HG03066 (cell line): ENCODE results near the gene DYNC2I2.
"Not testable (repeated sequence)": the region's sequence is repeated elsewhere in the genome, so short reads cannot be mapped to it uniquely, and the experiment has no call there.

Experiments used
- ATAC-seq: cut with Tn5 transposase; IDR thresholded peaks from one replicate; pipeline ENCODE4 v1.9.1; 2021; ENCODE audit warnings: low read depth; ENCODE audit not compliant: unreplicated experiment

Gene DYNC2I2

DNA sequence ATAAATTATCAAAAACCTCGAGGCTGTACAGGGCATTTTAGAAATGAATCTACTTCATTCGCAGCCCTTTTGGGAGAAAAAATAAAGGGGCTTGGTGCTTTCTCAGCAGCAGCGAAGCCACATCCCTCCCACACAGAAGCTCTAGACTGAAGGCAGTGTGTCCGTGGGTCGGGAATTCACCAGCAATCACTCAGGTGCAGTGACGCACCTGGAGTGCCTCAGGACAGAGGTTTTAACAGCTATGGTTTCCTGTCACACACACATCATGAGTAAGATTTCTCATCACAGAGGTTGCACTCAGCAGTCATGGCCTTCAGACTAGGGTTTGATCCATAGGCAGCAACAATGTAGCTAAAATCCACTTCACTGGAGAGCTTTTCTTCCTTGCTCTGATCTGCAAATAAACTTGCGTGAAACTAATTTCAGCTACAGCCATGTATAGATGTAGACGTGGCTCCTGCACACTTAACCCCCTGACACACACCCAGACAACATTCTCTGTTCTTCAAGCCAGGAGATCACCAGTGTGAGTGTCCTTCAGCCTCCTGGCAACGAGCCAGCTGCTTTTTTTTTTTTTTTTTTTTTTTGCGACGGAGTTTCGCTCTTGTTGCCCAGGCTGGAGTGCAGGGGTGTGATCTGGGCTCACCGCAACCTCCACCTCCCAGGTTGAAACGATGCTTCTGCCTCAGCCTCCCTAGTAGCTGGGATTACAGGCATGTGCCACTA is 34.8 kb downstream of the DYNC2I2 start:
- no peak for ATAC-seq

DNA sequence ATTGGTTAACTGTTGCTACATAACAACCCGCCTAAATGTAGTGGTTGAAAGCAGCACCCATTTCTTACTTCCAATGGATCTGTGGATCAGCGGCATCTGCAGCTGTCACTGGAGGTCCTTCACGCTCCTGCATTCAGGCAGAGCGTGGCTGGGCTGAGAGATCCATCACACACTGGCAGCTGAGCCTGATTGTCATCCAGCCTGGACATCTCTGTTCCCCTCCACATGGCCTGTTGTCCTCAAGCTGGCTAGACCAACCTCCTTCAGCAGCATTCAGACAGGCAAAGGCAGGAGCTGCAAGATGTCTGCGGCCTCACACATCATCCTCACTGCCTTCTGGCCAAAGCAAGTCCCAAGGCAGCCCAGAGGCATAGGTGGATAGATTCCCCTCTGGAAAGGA is 36.9 kb downstream of the DYNC2I2 start:
- no peak for ATAC-seq

DNA sequence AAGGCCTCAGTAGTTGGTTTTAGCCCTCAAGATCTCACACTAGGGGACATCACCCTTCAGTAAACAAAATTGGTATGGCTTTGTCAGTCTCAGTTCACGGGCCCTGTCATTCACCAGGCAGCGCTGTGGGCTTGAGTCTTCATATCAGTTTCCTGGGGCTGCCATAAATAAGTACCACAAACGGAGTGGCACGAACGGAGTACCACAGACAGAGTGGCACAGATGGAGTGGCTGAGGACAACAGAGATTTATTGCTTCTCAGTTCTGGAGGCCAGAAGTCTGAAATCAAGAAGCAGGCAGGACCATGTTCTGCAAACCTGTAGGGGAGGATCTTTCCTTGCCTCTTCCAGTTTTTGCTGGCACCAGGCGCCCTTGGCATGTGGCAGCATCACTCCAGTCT is 37.5 kb downstream of the DYNC2I2 start:
- no peak for ATAC-seq

DNA sequence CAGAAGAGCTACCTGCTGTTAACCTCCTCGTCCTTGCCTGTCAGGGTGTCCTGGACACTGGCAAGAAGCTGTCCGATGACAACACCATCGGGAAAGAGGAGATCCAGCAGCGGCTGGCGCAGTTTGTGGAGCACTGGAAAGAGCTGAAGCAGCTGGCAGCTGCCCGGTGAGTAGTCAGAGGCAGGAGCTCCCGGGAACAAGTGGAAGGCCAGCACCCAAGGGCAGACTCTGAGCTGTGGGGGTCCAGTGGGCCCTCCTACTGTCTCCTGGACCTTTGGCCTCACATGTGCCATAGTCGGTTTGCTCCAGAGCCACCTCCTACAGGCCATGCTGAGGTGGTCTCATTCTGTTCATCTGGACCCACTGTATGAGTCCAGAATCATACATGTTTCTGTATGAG is 38.7 kb downstream of the DYNC2I2 start:
- no peak for ATAC-seq

DNA sequence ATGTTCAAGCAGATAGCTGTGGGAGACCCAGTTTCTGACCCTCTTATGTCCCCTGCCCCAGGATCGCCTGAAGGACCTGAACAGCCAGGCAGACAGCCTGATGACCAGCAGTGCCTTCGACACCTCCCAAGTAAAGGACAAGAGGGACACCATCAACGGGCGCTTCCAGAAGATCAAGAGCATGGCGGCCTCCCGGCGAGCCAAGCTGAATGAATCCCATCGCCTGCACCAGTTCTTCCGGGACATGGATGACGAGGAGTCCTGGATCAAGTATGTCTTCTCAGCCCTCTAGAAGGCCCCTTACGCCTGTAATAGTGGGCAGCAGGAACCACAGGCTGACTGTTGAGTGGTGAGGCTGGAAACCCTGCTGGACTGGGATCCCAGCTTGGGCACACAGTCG is 41.1 kb downstream of the DYNC2I2 start:
- ATAC-seq, result no peak

DNA sequence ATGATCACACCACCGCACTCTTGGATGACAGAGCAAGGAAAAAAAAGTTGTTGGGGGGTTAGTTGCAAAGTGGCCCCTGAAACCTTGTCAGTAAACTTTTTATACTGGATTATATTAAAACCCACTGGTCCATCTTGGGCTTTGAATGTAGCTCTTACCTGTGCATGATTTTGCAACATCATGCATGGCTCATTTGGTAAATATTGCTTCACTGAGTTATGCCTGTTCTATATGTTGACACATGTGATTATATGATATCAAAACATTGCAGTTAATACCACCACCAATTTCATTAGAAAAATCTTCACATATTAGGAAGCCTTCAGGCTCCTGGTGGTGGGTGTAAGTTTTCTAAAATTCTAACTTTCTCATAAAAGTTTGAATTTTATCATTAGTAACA is 41.9 kb downstream of the DYNC2I2 start:
- no peak for ATAC-seq

DNA sequence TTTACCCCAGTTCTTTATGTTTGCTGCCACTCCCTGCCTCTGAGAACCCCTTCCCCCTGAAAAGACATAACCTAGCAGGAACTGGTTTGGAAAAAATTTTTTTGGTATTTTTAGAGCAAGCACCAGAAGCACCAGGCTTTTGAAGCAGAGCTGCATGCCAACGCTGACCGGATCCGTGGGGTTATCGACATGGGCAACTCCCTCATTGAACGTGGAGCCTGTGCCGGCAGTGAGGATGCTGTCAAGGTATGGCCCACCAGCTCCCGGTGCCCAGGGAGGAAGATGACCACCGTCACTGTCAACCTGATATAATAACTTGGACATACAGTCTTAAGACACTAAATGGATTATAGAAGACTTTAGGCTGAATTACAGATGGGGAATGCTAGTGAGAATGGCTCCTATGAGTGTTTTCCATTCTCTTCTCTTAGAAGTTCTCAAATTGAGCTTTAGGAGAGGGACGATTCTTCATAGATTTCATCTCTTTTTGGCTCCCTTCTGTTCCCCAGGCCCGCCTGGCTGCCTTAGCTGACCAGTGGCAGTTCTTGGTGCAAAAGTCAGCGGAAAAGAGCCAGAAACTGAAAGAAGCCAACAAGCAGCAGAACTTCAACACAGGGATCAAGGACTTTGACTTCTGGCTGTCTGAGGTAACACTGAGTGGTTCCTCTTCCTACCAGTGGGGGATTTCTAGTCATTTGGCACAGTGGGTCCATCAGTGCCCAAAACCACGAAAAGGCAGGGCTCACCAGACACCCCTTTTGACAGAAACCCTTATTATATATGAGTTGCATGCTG is 44.9 kb downstream of the DYNC2I2 start:
- ATAC-seq, result no peak

DNA sequence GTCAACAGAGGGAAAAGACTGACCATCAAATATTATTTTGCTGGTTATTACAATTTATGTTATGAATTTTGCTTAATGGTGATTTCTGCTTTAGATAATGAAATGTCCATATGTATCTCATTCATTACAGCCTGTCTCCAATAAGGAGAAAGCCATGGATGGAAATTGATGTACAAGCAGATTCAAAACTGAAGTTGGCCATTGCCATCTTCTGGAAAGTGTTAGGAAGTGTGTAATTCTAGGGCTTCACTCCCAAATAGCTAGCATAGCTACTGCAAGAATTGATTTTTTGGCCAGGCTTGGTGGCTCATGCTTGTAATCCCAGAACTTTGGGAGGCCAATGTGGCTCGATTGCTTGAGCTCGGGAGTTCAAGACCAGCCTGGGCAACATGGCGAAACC is 45.8 kb downstream of the DYNC2I2 start:
- no peak for ATAC-seq

DNA sequence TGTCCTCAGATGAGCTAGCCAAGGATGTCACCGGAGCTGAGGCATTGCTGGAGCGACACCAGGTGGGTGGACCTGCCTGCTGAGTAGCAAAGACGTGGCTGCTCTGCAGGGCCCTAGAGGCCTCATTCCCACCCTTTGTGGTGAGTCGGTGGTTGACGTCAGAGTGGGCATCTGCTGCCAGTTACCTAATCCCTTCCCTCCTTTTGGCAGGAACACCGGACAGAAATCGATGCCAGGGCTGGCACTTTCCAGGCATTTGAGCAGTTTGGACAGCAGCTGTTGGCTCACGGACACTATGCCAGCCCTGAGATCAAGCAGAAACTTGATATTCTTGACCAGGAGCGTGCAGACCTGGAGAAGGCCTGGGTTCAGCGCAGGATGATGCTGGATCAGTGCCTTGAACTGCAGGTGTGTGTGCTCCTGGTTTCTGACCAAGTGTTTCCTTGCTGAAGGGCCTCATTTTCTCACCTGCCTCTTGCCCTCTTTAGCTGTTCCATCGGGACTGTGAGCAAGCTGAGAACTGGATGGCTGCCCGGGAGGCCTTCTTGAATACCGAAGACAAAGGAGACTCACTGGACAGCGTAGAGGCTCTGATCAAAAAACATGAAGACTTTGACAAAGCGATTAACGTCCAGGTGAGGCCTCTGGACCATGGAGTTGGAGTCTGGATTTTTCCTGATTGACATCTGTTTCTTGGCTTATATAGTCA is 48.9 kb downstream of the DYNC2I2 start:
- no peak for ATAC-seq

DNA sequence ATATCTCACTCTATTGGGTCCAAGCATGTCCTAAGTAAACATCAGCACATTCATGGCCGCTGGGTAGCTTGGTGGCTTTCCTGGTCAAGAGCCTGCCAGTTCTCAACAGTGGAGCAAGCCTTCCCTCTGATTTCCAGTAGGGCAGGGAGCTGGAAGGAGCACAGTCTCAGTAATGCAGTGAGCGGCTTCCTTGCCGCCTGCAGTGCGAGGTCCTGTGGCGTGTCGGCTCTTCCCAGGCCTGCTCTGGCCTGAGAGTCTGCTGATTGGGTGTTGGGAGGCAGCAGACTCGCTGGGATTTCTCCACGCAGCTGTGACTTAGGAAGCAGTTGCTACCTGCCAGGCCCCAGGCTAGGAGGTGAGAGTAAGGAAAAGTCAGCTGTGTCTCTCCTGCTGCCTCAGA is 53.0 kb downstream of the DYNC2I2 start:
- no peak for ATAC-seq

DNA sequence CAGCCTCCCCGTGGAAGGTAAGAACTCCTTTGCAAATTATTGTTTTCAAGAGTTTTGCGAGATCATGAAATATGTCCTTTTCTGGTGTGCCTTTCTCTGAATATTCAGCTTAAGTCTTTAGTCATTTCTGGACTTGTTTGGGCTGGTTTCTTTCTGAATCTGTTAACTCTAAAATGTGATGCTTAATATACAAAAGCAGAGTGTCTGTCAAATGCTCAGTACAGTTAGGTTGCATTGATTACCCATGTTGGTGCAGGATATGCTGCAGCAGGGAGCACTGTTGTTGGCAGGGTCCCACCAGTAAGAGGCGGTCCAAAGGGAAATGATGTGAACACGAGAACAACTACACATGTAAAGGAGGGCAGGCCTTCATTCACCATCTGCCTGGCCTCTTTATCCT is 56.5 kb downstream of the DYNC2I2 start:
- ATAC-seq, result no peak

DNA sequence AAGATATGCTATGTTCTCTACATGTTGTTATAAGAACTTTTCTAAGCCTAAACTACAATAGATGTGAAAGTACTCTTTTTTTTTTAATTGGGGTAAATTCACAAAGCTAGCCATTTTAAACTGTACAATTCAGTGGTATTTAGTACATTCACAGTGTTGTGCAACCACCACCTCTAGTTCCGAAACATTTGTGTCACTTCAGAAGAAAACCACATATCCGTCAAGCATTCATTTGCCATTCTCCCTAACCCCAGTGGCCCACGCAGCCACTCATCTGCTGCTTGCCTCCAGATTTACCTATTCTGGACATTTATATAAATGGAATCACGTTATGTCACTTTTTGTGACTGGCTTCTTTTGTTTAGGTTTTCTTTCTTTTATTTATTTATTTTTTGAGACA is 61.2 kb downstream of the DYNC2I2 start:
- ATAC-seq, result no peak

DNA sequence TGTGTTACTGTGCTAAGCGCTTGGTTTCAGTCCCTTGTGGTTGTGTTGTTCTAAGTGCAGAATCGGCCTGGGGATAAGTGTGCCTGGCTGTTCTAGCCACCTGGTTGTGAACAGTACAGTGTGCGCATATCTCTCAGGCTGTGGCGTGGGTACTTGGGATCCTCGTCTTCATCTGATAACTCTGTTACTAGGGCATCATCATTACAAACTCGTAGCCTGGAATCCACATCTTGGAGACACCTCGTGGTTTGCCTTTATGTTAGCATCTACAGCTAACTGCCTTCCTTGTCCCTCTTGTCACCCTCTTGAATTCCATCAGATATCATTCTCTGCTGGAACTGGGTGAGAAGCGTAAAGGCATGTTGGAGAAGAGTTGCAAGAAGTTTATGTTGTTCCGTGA is 62.8 kb downstream of the DYNC2I2 start:
- ATAC-seq, result no peak

DNA sequence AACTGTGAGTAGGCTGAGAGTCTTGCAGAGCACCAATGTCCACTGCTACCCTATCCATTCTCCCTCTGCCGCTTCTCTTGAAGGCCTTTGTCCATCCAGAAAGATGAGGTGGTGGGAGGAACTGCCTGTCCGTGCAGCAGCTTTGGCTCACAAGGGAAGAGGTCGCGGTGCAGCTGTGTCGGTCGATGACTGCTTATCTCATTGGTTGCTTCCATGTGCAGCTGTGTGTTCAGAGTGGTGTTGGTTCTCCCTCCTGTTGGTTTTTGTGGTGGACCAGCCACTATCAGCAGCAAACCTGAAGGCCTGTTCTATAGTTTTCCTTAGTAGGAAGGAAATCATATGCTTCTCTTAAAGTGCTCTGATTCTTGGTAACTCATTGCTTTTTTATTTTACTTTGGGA is 63.6 kb downstream of the DYNC2I2 start:
- no peak for ATAC-seq

DNA sequence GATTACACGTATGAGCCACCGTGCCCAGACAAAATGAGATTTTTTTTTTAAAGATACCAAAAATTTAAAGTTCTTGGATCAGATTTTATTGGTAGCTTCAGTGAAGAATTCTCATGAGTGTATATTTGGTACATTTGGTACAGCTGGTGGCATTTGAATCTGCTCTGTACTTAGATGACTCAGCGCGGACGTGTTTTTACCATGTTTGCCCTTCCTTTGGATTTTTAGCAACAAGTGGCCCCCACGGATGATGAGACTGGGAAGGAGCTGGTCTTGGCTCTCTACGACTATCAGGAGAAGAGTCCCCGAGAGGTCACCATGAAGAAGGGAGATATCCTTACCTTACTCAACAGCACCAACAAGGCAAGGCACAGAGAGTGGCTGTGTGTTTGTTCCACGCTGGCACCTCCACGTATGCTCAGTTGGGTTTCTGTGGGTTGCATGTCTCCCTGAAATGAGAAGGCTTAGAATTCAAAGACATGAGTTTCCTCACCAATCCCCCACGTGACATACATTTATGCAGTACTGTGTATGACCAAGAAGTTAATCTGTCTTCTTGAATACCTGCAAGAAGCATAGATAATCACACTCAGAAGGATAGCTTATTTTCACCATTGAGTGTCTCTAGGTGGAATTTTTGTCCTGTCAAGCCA is 67.9 kb downstream of the DYNC2I2 start:
- ATAC-seq, result no peak

DNA sequence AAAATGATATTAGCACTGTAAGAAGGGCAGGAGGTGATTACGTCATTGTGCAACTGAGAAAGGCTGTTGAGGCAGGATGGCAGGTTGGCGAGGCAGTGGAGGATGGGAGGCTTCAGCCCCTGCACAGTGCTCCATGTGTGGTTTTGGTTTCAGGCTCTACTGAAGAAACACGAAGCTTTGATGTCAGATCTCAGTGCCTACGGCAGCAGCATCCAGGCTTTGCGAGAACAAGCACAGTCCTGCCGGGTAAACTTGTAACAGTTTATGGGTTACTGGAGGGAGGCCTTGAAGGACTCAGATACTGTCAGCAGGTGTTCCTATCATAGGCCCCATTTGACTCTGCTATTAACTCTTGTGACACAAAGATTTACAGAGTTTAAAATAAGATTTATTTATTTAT is 69.2 kb downstream of the DYNC2I2 start:
- ATAC-seq, result no peak

DNA sequence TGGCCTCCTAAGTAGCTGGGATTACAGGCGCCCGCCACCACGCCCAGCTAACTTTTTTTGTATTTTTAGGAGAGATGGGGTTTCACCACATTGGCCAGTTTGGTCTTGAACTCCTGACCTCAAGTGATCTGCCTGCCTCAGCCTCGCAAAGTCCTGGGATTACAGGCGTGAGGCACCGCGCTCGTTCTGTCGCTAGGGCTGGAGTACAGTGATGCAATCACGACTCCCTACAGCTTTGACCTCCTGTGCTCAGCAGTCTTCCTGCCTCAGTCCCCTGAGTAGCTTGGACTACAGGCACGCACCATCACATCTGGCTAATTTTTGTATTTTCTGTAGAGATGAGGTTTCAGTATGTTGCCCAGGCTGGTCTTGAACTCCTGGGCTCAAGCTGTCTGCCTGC is 69.7 kb downstream of the DYNC2I2 start:
- not testable (repeated sequence) for ATAC-seq

DNA sequence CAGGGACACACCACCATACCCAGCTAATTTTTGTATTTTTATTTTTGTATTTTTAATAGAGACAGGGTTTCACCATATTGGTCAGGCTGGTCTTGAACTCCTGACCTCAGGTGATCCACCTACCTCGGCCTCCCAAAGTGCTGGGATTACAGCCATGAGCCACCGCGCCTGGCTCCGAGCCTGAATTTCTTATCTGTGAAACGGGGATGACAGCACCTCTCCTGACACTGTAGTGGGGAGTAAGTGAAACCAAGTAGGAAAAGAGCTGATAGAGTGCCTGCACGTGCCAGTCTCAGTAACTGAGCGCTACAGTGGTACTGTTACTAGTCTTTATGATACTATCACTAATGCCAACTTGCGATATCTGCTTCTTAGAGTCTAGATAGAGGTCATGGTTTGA is 71.5 kb downstream of the DYNC2I2 start:
- ATAC-seq, result not testable (repeated sequence)
